Measurements from ENCODE around the gene SMIM34. TPM values are rescaled to one million over a fixed set of nuclear protein-coding genes. Genes with fewer than 3 reads are reported as not detected.
"Not testable (repeated sequence)": the region's sequence is repeated elsewhere in the genome, so short reads cannot be mapped to it uniquely, and the experiment has no call there.

Gene SMIM34
- total RNA-seq, 4 donors from 2014 or later = not detected

GRCh38 chr21:34406102-34406501 is 17.6 kb downstream of the SMIM34 start:
- H3K27me3 ChIP-seq; H3K4me1 ChIP-seq; H3K27ac ChIP-seq; H3K4me3 ChIP-seq; DNase-seq; H3K36me3 ChIP-seq; intact Hi-C loops (cut with DNase I); H3K9me3 ChIP-seq: not testable (repeated sequence)
- WGBS, 2 donors = no CpG with 5 or more reads among the region's 6 CpGs

GRCh38 chr21:34405686-34406085 is 18.1 kb downstream of the SMIM34 start:
- H3K36me3 ChIP-seq; intact Hi-C loops (cut with DNase I); H3K27me3 ChIP-seq; H3K27ac ChIP-seq; H3K4me1 ChIP-seq; H3K9me3 ChIP-seq; DNase-seq; H3K4me3 ChIP-seq: not testable (repeated sequence)
- WGBS, 2 donors = no CpG with 5 or more reads among the region's 2 CpGs

DNA sequence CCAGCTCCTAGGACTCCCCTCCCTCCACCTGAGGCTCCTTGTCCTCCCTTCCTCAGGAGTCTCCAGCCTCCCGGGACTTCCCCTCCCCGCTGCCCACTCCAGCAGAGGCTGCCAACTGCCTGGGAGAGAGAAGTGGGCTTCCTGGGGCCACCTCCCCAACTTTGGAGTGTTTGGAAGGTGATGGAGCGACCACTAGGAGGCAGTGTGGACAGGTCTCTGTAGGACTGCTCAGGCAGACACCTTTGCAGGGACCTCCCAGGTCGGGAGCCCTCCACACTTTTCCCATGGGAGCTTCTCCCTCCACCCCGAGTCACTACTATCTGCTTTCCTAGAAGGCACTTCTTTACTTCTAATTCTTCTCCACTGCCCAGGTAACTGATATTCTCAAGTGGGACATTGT is 19.0 kb downstream of the SMIM34 start:
- intact Hi-C loops (cut with DNase I); H3K27me3 ChIP-seq; DNase-seq; H3K4me3 ChIP-seq; H3K4me1 ChIP-seq; H3K36me3 ChIP-seq; H3K9me3 ChIP-seq; H3K27ac ChIP-seq: not testable (repeated sequence)
- WGBS, 2 donors = no CpG with 5 or more reads among the region's 5 CpGs

- H3K27me3 ChIP-seq; H3K9me3 ChIP-seq; intact Hi-C loops (cut with DNase I); DNase-seq; H3K4me3 ChIP-seq; H3K36me3 ChIP-seq; H3K4me1 ChIP-seq; H3K27ac ChIP-seq: not testable (repeated sequence)
- WGBS, 2 donors = no CpG with 5 or more reads among the region's 5 CpGs
These were observed 23.2 kb downstream of the SMIM34 start for GRCh38 chr21:34400522-34400921.

- H3K4me1 ChIP-seq; intact Hi-C loops (cut with DNase I); H3K9me3 ChIP-seq; H3K27ac ChIP-seq; DNase-seq; H3K4me3 ChIP-seq; H3K36me3 ChIP-seq; H3K27me3 ChIP-seq: not testable (repeated sequence)
- no CpG with 5 or more reads among the region's 14 CpGs for WGBS, 2 donors
These were observed 39.9 kb downstream of the SMIM34 start for GRCh38 chr21:34383724-34384415.

- H3K36me3 ChIP-seq; H3K4me3 ChIP-seq; H3K9me3 ChIP-seq; H3K4me1 ChIP-seq; H3K27ac ChIP-seq; DNase-seq; H3K27me3 ChIP-seq; intact Hi-C loops (cut with DNase I): not testable (repeated sequence)
- no CpG with 5 or more reads among the region's 2 CpGs for WGBS, 2 donors
These were observed 40.6 kb downstream of the SMIM34 start for GRCh38 chr21:34383138-34383537.

DNA sequence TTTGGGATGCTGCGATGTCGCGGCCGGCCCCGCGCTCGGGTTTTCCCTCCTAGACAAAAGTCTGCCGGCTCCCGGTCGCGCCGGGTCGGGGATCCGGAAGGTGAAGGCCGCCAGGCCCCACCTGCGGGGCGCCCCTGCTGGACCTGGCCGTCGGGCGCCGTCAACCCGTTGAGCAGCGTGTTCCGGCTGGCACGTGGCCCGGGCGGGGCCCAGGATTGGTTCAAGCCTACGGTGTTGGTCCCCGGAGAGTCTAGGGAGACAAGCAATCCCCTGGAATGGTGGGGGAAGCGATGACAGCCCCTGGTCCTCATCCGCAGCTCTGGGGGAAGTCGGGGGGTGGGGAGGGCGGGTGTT is 48.2 kb downstream of the SMIM34 start:
- H3K36me3 ChIP-seq; H3K27me3 ChIP-seq; DNase-seq; H3K4me1 ChIP-seq; H3K4me3 ChIP-seq; H3K9me3 ChIP-seq; intact Hi-C loops (cut with DNase I); H3K27ac ChIP-seq: not testable (repeated sequence)
- WGBS, 2 donors = no CpG with 5 or more reads among the region's 33 CpGs

GRCh38 chr21:34374940-34375618 is 48.7 kb downstream of the SMIM34 start, which contains the start of gene SMIM11:
Gene SMIM11 (plus strand): TSS chr21:34375507. CDS start chr21:34379505, 3,998 bp downstream.
- DNase-seq; H3K4me3 ChIP-seq; H3K36me3 ChIP-seq; H3K27me3 ChIP-seq; H3K4me1 ChIP-seq; H3K27ac ChIP-seq; H3K9me3 ChIP-seq; intact Hi-C loops (cut with DNase I): not testable (repeated sequence)
- no CpG with 5 or more reads among the region's 49 CpGs for WGBS, 2 donors

- H3K36me3 ChIP-seq; H3K27ac ChIP-seq; H3K4me1 ChIP-seq; H3K27me3 ChIP-seq; H3K9me3 ChIP-seq; intact Hi-C loops (cut with DNase I); DNase-seq; H3K4me3 ChIP-seq: not testable (repeated sequence)
- WGBS, 2 donors = no CpG with 5 or more reads among the region's 8 CpGs
These were observed 49.3 kb downstream of the SMIM34 start for GRCh38 chr21:34374462-34374861.

DNA sequence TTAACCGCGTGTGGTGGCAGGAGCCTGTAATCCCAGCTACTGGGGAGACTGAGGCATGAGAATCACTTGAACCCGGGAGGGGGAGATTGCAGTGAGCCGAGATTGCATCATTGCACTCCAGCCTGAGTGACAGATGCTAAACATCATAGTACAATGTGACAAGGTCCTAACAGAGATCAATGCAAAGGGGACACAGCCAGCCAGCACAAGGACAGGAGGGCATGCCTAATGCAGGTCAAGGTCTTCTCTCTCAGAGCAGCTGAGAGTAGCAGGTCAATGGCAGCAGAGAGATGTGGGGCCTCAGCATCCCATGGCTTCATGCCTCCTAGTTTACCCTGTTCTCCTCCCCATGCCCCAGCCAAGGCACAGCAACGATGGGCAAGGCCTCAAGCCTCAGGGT is 51.4 kb downstream of the SMIM34 start:
- H3K36me3 ChIP-seq = no peaks in the 10 kb centered on the region
- H3K27ac ChIP-seq = no peak overlapping the region
- intact Hi-C loops (cut with DNase I) = no loop called here
- H3K4me1 ChIP-seq = no peaks in the 10 kb centered on the region
- no peaks in the 10 kb centered on the region for H3K27me3 ChIP-seq
- TF ChIP-seq, protein P1, sequence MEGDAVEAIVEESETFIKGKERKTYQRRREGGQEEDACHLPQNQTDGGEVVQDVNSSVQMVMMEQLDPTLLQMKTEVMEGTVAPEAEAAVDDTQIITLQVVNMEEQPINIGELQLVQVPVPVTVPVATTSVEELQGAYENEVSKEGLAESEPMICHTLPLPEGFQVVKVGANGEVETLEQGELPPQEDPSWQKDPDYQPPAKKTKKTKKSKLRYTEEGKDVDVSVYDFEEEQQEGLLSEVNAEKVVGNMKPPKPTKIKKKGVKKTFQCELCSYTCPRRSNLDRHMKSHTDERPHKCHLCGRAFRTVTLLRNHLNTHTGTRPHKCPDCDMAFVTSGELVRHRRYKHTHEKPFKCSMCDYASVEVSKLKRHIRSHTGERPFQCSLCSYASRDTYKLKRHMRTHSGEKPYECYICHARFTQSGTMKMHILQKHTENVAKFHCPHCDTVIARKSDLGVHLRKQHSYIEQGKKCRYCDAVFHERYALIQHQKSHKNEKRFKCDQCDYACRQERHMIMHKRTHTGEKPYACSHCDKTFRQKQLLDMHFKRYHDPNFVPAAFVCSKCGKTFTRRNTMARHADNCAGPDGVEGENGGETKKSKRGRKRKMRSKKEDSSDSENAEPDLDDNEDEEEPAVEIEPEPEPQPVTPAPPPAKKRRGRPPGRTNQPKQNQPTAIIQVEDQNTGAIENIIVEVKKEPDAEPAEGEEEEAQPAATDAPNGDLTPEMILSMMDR (IDR thresholded peaks at IDR 0.05) = no peak
- no peak for TF ChIP-seq POLR2A (IDR thresholded peaks at IDR 0.05)
- H3K4me3 ChIP-seq = no peak overlapping the region
- WGBS, 2 donors = 94 to 95% methylated on average over 4 to 5 of the region's 5 CpGs
- no peak for DNase-seq
- H3K9me3 ChIP-seq = no peaks in the 10 kb centered on the region
